Prostate gland (tissue), 2 donors: ENCODE measurements around the gene BTD.

Source experiments
- POLR2A ChIP-seq: fragments of 450-650 bp; IDR thresholded peaks from one replicate; pipeline ENCODE4 v1.6.1; 2016; ENCODE audit warnings: antibody characterized with exemption, mild to moderate bottlenecking
- TF ChIP-seq, protein P1 (sequence below), 4 experiments: fragments of 200-600 bp in 2 of 4; fragments of 450-650 bp in 2 of 4; sonication (generic) in 2 of 4; IDR thresholded peaks; 1 replicate in 3 of 4; 2 replicates in 1 of 4; pipeline ENCODE4 v1.5.1; 2016 to 2019; ENCODE audit warnings: antibody characterized with exemption in 4 of 4, mild to moderate bottlenecking in 2 of 4, moderate library complexity in 2 of 4

DNA sequence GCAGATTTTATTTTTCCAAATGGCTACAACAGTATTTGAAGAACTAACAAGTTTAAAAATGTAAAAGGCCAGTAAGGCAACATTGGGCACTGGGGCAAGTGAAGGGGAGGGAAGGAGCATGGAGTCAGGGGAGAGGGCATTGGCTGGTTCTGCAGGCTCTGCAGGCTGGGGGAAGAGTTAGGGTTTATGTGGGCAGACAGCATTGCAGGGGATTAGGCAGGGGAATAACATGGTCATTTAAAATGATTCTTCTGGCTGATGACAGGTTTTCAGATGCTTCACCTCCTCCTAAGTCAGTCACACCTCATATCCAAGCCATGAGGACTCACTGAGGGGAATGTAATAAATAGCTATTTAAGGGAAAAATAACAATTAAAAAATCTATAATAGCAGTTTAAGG, 52.6 kb downstream of the BTD start:
- TF ChIP-seq, protein P1, sequence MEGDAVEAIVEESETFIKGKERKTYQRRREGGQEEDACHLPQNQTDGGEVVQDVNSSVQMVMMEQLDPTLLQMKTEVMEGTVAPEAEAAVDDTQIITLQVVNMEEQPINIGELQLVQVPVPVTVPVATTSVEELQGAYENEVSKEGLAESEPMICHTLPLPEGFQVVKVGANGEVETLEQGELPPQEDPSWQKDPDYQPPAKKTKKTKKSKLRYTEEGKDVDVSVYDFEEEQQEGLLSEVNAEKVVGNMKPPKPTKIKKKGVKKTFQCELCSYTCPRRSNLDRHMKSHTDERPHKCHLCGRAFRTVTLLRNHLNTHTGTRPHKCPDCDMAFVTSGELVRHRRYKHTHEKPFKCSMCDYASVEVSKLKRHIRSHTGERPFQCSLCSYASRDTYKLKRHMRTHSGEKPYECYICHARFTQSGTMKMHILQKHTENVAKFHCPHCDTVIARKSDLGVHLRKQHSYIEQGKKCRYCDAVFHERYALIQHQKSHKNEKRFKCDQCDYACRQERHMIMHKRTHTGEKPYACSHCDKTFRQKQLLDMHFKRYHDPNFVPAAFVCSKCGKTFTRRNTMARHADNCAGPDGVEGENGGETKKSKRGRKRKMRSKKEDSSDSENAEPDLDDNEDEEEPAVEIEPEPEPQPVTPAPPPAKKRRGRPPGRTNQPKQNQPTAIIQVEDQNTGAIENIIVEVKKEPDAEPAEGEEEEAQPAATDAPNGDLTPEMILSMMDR (IDR thresholded peaks at IDR 0.05), result no peak
- no peak for TF ChIP-seq POLR2A
